IPS-20b (cell line): ENCODE results near the gene NDNF.

Experiments
- H3K27ac ChIP-seq: one replicate; pipeline ENCODE4 v1.5.1; 2013; ENCODE audit warnings: low read length
- H3K27me3 ChIP-seq: 2 replicates; pipeline ENCODE4 v1.6.1; 2013; ENCODE audit warnings: mild to moderate bottlenecking, low read length, inconsistent platforms; ENCODE audit not compliant: insufficient read depth
- H3K36me3 ChIP-seq: 2 replicates; pipeline ENCODE4 v1.6.1; 2013; ENCODE audit warnings: low read depth, mild to moderate bottlenecking, inconsistent platforms, low read length, moderate library complexity; ENCODE audit not compliant: insufficient read depth
- H3K4me1 ChIP-seq: 2 replicates; pipeline ENCODE4 v1.6.1; 2013; ENCODE audit warnings: mild to moderate bottlenecking, control low read depth, inconsistent platforms, low read length, moderate library complexity; ENCODE audit not compliant: insufficient read depth
- H3K4me3 ChIP-seq: 2 replicates; pipeline ENCODE4 v1.5.1; 2013; ENCODE audit warnings: mild to moderate bottlenecking, low read length, inconsistent platforms
- H3K9ac ChIP-seq: 2 replicates; pipeline ENCODE4 v1.6.1; 2013; ENCODE audit warnings: low read depth, mild to moderate bottlenecking, inconsistent platforms, low read length, moderate library complexity
- H3K9me3 ChIP-seq: 2 replicates; pipeline ENCODE4 v1.6.1; 2013; ENCODE audit warnings: mild to moderate bottlenecking, low read depth, low read length, inconsistent platforms; ENCODE audit not compliant: insufficient read depth

The NDNF gene

DNA sequence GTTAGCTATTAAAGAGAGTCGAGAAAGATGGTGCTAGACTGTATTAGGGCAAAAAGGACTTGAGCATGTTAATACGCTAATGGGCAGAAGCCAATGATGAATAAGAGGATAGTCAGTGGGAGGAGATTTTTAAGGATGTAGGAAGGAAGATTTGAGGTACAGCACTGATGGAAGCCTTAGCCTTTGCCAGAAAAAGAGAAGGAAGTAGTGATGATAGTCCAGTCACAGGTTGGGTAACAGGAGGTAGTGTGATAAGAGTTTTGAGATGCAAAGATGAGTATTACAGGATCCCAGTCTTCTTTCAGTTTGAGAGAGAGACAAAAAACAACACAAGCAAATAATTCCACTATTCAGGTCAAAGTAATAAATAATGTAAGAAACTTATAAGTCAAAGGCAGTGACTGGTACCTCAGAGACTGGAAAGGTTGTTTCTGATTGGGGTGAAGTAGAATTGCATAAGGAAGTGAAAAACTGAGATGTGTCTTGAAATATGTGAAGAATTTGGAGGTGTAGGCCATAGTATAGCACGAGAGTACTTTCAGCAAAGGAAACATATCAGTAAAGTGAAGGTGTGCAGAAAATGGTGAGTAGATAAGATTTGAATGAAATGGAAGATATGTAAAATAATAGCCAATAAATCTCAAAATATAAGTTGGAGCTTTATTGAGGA, 22.1 kb upstream of the NDNF start:
- Histone ChIP-seq H3K9ac (no peak overlapping the region), H3K4me3 (no peak overlapping the region), H3K27me3 (no peaks in the 10 kb centered on the region), H3K36me3 (no peaks in the 10 kb centered on the region), H3K4me1 (no peaks in the 10 kb centered on the region; the same call in 1 of the 2 replicates), H3K9me3 (no peaks in the 10 kb centered on the region), H3K27ac (no peak overlapping the region)

DNA sequence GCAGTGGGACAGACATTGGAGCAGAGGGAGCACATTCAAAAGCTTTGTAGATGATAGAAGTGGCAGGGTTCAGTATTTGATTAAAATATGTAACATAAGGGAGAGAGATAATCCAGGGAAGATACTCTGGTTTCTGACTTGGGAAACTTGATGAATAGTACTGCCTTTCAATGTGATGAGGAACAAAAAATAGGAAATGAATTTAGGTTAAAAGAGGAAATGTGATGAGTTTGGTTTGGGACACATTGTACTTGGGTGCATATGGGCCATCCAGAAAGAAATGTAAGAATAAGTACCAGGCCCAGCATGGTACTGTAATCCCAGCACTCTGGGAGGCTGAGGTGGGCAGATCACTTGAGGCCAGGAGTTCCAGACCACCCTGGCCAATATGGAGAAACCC, 20.9 kb upstream of the NDNF start:
- no peak overlapping the region for H3K9ac ChIP-seq
- H3K36me3 ChIP-seq: no peaks in the 10 kb centered on the region
- no peaks in the 10 kb centered on the region; the same call in 1 of the 2 replicates for H3K4me1 ChIP-seq
- H3K4me3 ChIP-seq: no peak overlapping the region
- H3K27me3 ChIP-seq: no peaks in the 10 kb centered on the region
- H3K9me3 ChIP-seq: no peaks in the 10 kb centered on the region
- no peak overlapping the region for H3K27ac ChIP-seq

DNA sequence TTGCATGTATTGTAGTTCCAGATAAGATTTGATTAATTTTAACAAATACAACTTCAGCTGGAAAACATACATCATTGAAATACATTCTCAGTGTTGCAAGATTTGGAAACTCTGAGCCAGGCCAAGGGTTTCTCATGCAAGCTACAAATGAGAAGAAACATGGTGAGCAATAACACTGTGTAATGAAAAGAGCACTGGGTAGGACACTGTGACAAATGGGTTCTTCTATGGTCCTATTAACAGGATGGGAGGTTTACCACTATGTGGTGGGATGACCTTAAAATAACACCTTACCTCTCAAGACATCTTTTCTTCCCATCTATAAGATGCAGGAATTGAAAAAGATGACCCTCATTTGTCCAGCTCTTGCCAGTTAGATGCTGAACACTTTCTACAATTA, 19.6 kb upstream of the NDNF start:
- Histone ChIP-seq H3K36me3 (no peaks in the 10 kb centered on the region), H3K27me3 (no peaks in the 10 kb centered on the region), H3K9me3 (no peaks in the 10 kb centered on the region), H3K27ac (no peak overlapping the region), H3K9ac (no peak overlapping the region), H3K4me3 (no peak overlapping the region), H3K4me1 (no peaks in the 10 kb centered on the region; the same call in 1 of the 2 replicates)

DNA sequence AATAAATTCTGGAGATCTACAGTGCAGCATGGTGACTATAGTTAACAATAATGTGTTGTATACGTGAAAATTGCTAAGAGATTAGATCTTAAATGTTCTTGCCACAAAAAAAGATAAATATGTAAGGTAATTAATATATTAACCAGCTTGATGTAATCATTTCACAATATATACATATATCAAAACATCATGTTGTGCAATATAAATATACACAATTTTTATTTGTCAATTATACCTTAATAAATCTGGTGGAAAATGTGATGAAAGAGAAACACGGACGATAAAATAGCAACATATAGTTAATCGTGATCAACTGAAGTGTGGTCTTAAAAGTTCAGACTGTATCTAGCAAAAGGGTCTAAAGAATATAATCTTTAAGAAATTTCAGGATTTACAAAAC, 16.5 kb upstream of the NDNF start:
- no peaks in the 10 kb centered on the region for H3K4me1 ChIP-seq
- no peak overlapping the region for H3K27ac ChIP-seq
- no peak overlapping the region for H3K4me3 ChIP-seq
- no peaks in the 10 kb centered on the region for H3K36me3 ChIP-seq
- no peak overlapping the region for H3K9ac ChIP-seq
- H3K27me3 ChIP-seq: no peaks in the 10 kb centered on the region
- H3K9me3 ChIP-seq: no peaks in the 10 kb centered on the region

DNA sequence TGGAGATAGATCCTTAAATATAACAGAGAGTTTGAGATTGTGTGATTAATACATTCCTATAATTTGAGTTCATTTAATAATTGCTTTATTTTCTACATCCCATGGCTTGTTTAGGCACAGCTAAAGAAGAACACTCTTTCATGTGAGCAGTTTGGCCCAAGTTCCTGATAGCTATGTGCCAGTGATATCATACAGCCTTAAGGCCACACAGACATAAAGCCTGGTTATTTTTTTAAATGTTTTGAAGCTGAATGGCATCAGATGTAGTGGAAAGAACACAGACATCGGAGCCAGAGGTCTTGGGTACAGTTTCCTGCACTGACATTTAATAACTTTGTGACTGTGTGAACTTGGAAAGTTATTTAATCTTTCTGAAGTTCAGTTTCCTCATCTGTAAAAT, 7.0 kb upstream of the NDNF start:
- Histone ChIP-seq H3K4me3 (no peak overlapping the region), H3K27me3 (peaks cover 8% of the 10 kb centered on the region), H3K4me1 (no peaks in the 10 kb centered on the region), H3K27ac (no peak overlapping the region), H3K9me3 (no peaks in the 10 kb centered on the region), H3K9ac (no peak overlapping the region), H3K36me3 (no peaks in the 10 kb centered on the region)

DNA sequence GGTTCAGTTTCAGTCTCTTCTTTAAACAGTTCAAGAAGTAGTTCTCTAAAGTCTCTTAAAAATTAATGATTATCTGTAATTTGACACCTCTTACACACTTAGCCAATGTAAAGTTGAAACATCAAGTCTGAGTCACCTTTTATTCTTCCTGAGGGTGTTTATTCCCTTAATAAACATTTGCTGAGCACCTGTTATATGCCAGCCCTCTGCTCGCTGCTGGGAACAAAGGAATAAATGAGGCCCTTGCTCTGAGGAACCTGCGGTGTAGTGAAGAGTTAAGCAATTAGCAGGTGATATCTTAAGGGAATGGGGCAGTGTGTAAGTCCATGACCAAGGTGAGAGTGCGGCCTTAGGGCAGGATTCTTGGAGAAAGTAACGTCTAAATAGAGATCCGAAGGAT, 5.2 kb upstream of the NDNF start:
- Histone ChIP-seq H3K27ac (no peak overlapping the region), H3K4me3 (no peak overlapping the region), H3K9ac (no peak overlapping the region), H3K4me1 (peaks cover 7% of the 10 kb centered on the region; the same call in 1 of the 2 replicates), H3K27me3 (peaks cover 27% of the 10 kb centered on the region), H3K36me3 (no peaks in the 10 kb centered on the region), H3K9me3 (no peaks in the 10 kb centered on the region)

DNA sequence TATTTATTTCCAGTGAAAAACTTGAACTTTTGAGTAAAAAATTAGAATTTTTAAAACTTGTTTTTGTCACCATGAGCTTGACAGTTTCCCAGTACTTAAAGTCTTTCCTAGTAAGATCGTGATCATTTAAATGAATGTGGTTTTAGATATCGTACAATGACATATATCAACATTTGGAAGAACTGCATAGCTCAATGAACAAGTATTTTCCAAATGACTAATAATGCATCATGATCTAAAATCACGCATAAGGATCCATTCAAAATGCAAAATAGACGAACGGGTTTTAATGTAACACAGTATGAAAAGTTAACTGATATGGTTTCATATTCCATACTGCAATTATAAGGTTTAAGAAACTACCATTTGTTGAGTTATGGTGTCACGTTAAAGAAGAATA, 4.1 kb upstream of the NDNF start:
- H3K27ac ChIP-seq: no peak overlapping the region
- no peak overlapping the region for H3K4me3 ChIP-seq

DNA sequence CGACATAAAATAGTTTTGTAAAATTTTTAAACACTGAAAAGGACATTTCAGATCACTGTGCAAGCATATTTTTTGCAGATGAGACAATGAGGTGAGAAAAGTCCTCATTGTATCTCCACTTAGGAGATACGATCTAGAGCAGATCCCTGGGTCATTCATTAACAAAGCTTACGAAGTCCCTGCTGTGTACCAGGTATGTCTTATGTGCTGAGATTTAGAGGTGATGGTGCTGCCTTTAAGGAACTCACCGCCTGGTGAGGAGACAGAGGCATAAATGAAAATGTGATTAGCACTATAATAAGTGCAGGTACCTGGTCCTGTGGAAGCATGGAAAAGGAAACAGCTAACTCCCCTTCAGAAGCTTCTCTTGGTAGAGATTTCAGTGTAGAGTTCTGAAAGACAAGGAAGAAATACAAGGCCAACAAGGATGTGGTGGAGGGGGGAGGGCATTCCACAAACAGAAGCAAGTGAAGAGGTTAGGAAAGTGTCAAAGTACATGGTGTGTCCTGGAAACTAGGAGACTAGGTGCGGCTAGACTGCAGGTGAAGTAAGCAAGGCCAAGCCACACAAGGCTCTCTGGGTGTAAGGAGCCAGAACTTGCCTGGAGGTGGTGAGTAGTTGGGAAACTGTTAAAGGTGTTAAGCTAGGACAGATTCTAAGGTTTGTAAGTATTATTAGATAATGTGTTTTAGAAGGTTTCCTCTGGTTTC, 1.5 kb upstream of the NDNF start:
- H3K27me3 ChIP-seq: peaks cover 61% of the 10 kb centered on the region

More for the DNA sequence above, 4.1 kb upstream of the NDNF start:
- no peaks in the 10 kb centered on the region for H3K9me3 ChIP-seq
- H3K27me3 ChIP-seq: peaks cover 35% of the 10 kb centered on the region
- H3K36me3 ChIP-seq: no peaks in the 10 kb centered on the region
- H3K4me1 ChIP-seq: peaks cover 7% of the 10 kb centered on the region; the same call in 1 of the 2 replicates
- H3K9ac ChIP-seq: no peak overlapping the region

DNA sequence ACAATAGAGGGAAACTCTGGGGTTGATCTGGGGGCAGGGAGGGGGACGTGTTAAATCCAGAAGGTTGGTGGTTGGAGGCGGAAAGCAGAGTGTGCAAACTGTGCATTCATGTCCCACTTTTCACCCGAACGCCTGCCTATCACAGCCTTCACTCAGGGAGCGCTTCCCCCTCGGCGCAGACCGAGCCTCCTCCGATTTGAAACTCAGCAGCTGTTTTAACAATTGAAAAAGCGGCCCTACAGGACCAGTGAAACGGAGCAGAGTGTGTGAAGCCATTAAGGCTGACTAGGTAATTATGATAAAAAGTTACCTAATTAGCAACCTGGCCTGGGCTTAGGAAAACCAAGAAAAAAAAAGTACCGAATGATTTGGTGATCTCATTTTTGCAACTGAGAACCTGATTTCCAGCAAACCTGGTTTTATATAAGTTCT, 685 bp upstream of the NDNF start:
- H3K27ac ChIP-seq: no peak overlapping the region

More for the DNA sequence above, 1.5 kb upstream of the NDNF start:
- Histone ChIP-seq H3K4me1 (peaks cover 7% of the 10 kb centered on the region; the same call in 1 of the 2 replicates), H3K4me3 (peak overlapping the region; percentile 41; the same call in 1 of the 2 replicates), H3K27ac (no peak overlapping the region), H3K9ac (no peak overlapping the region), H3K36me3 (no peaks in the 10 kb centered on the region), H3K9me3 (no peaks in the 10 kb centered on the region)

DNA sequence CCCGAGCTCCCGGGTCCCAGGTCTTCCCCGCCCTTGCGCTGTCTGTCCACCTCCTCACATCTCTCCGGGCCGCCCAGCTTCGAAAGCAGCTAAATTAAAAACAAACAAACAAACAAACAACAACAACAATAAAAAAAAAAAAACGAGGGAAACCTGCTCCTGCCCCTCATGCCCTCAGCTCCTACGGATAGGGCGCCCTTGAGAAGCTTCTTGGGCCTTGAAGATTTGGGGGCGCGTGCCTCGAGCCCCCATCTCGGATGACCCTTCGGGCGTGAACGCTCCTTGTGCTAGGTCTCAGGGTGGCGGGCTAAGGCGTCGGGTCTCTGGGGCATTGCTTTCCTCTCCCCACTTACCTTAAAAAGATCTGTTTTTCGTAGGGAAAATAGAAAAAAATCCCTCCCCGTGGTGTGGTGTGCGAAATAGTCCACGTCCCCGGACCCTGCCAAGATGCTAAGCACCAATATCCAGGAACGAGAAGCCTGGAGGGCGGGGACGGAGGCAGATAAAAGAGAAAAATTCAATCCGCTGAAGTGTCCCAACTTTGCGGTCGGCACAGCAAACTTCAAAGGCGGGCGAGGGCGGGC, 603 bp downstream of the NDNF start:
- peaks cover 7% of the 10 kb centered on the region; the same call in 1 of the 2 replicates for H3K4me1 ChIP-seq
- no peaks in the 10 kb centered on the region for H3K9me3 ChIP-seq
- no peaks in the 10 kb centered on the region for H3K36me3 ChIP-seq
- H3K27me3 ChIP-seq: peaks cover 68% of the 10 kb centered on the region
- H3K27ac ChIP-seq: no peak overlapping the region
- H3K9ac ChIP-seq: peak overlapping the region; percentile 52; the same call in 1 of the 2 replicates
- peak overlapping the region; percentile 89 for H3K4me3 ChIP-seq

More for the DNA sequence above, 685 bp upstream of the NDNF start:
- H3K9ac ChIP-seq: peak overlapping the region; percentile 62; the same call in 1 of the 2 replicates
- peak overlapping the region; percentile 89 for H3K4me3 ChIP-seq
- H3K9me3 ChIP-seq: no peaks in the 10 kb centered on the region
- no peaks in the 10 kb centered on the region for H3K36me3 ChIP-seq
- H3K27me3 ChIP-seq: peaks cover 68% of the 10 kb centered on the region
- peaks cover 7% of the 10 kb centered on the region; the same call in 1 of the 2 replicates for H3K4me1 ChIP-seq

DNA sequence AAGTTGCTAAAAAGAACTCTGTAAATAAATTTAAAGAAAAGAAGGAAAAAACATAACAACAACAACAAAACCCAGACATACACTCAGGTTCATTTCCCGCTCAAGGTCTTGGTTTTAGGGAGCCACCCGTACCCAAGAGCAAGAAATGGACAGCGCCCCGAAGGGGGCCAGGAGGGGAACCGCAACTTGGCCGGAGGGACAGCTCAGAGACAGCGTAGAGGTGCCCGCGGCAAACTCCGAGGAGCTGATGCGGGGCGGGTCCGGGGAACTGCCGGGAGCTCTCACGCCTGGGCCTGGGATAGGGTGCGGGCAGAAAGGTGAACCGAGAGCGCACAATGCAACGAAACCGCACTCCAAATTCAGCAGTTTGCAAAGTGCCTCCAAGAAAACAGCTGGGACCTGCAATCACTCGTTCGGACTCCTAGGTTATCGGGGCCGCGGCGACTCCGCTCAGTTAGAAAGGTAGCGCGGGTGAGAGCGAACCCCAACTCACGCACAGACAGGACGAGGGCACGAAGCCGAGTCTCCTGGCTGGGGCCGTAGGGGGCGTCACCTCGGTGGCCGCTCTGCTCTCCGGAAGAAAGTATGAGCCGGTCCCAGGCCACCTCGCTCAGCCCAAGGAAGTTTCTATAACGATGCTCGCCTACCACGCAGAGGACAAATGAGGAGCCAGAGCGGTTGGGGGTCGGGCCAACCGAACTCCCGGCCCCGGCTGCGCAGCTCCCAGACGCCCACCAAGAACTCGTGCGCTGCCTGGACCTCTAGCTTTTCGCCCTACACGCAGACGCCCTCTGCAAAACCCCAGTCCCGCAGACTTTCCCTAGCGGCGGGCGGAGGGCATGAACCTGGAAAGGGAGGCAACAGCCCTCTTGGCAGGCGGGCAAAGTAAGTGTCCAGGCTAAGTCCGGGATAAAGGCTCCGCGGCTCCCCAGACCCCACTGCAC, 1.4 kb downstream of the NDNF start:
- H3K9me3 ChIP-seq: no peaks in the 10 kb centered on the region
- H3K36me3 ChIP-seq: no peaks in the 10 kb centered on the region
- H3K9ac ChIP-seq: peak overlapping the region; percentile 52; the same call in 1 of the 2 replicates
- peaks cover 7% of the 10 kb centered on the region; the same call in 1 of the 2 replicates for H3K4me1 ChIP-seq
- H3K4me3 ChIP-seq: peak overlapping the region; percentile 89
- peaks cover 68% of the 10 kb centered on the region for H3K27me3 ChIP-seq
- no peak overlapping the region for H3K27ac ChIP-seq
